GM21447 (cell line): ENCODE measurements around the gene RNU1-3.
"Not testable (repeated sequence)": the region's sequence is repeated elsewhere in the genome, so short reads cannot be mapped to it uniquely, and the experiment has no call there.

Experiments
- ATAC-seq: cut with Tn5 transposase; IDR thresholded peaks from one replicate; pipeline ENCODE4 v1.9.1; 2021; ENCODE audit not compliant: unreplicated experiment

Gene RNU1-3

DNA sequence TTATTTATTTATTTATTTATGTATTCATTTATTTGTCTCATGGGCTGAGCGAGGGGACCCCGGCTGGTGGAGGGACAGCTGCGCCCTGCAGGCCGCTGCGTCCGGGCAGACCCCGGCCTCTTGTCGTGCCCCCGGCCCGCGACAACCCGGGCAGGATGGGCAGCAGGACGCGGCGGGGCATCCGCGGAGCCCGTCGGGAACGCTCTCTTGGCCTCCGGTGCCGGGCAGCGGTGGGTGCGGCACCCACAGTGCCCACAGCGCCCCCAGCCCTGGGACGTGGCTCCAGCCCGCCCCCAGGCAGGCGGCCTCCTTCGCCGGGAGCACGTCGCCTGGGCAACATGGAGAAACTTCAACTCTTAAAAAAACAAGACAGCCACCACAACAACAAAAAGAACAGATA is 8.5 kb downstream of the RNU1-3 start:
- not testable (repeated sequence) for ATAC-seq

DNA sequence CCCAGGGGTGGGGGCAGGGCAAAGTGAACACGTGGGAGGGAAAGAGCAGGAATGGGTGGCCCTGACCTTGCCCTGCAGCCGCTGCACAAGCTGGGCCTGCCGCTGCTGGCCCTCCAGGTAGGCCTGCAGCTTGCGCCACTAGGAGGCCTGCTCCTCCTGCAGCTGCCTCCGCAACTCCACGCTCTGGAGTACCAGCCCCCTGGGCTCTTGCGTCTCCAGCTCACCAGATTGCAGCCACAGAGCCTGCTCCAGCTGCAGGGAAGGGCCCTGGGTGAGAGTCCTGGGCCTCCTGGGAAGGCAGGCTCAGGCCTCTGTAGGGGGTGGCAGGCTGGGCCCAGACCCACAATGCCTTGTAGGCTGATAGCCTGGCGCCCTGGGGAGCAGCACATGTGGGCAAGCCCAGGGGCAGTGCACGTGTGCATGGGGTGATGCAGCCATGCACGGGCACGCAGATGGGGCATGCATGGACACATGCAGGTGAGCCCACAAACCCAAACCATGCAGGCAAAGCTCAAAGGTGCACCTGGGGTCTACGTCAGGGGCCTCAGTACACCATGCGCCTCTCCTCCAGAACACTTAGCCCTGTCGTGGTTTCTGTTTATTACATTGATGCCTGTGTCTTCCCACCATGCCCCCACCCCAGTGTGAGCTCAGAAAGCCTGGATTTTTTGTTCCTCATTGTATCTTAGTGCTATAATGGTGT is 9.6 kb downstream of the RNU1-3 start:
- ATAC-seq = not testable (repeated sequence)

GRCh38 chr1:16656574-16656973 is 10.2 kb downstream of the RNU1-3 start:
- ATAC-seq = not testable (repeated sequence)

DNA sequence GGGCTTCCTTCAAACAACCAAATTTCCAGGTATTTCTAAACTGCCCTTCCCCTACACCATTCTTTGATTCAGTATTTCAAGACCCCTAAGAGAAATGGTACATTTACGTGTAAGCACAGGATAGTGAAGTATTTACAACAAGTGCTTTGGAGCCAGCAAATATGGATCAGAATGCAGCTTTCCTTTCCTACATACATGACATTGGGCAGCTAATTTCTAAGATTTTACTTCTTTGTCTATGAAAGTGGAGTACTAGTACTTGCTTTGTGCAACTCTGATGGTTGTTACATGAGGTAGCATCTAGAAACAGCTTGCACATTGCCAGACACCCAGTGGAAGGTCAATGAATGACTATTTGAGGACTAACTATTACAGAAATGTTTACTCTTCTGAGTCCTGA is 15.2 kb downstream of the RNU1-3 start:
- ATAC-seq = not testable (repeated sequence)

DNA sequence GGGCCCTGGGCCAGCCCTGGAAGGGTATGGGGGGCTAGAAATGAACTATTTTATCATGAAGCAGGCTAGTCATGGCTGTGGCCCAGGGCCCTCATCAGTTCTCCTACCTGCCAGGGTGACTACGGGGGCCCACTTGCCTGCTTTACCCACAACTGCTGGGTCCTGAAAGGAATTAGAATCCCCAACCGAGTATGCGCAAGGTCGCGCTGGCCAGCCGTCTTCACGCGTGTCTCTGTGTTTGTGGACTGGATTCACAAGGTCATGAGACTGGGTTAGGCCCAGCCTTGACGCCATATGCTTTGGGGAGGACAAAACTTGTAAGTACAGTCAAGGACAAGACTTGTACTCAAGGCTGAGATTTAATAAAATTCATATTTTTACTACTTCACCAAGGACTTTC is 16.8 kb downstream of the RNU1-3 start:
- ATAC-seq = not testable (repeated sequence)

GRCh38 chr1:16649390-16649789 is 17.4 kb downstream of the RNU1-3 start:
- ATAC-seq = not testable (repeated sequence)

DNA sequence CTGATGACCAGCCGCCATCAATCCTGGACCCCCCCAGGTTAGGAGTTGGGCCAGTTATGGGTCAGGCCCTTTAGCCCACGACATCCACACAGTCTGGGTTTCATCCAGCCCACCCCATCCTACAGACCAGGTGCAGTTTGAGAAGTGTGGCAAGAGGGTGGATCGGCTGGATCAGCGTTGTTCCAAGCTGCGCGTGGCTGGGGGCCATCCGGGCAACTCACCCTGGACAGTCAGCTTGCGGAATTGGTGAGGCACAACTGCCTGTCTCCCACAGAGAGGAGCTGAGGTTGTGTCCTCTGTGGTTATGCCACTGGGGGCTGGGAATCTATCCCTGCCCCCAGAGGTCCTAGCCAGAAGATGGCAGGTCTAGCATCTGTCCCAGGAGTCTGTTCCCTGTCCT is 18.0 kb downstream of the RNU1-3 start:
- ATAC-seq = not testable (repeated sequence)

DNA sequence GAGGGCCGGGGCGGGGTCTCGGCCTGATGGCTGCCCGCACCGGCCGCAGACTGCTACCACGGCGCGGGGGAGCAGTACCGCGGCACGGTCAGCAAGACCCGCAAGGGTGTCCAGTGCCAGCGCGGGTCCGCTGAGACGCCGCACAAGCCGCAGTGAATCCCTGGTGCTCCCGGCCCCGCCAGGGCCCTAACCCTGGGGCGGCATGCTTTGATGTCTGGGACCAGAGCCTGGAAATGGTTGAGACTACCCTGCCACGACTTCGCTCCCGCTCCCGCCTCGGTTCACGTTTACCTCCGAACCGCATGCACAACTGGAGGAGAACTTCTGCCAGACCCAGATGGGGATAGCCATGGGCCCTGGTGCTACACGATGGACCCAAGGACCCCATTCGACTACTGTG is 18.5 kb downstream of the RNU1-3 start:
- ATAC-seq = not testable (repeated sequence)

GRCh38 chr1:16647179-16648176 is 19.3 kb downstream of the RNU1-3 start:
- ATAC-seq = not testable (repeated sequence)

DNA sequence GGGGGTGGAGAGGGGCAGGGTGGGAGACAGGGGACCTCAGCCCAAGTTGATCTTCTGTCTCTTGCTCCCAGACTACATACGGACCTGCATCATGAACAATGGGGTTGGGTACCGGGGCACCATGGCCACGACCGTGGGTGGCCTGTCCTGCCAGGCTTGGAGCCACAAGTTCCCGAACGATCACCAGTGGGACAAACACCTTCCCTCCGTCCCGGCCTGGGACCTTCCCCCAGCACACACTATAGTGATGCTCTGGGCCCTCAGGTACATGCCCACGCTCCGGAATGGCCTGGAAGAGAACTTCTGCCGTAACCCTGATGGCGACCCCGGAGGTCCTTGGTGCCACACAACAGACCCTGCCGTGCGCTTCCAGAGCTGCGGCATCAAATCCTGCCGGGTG is 20.0 kb downstream of the RNU1-3 start:
- not testable (repeated sequence) for ATAC-seq

- ATAC-seq = not testable (repeated sequence)
Measured at GRCh38 chr1:16646061-16646664, 20.6 kb downstream of the RNU1-3 start.

DNA sequence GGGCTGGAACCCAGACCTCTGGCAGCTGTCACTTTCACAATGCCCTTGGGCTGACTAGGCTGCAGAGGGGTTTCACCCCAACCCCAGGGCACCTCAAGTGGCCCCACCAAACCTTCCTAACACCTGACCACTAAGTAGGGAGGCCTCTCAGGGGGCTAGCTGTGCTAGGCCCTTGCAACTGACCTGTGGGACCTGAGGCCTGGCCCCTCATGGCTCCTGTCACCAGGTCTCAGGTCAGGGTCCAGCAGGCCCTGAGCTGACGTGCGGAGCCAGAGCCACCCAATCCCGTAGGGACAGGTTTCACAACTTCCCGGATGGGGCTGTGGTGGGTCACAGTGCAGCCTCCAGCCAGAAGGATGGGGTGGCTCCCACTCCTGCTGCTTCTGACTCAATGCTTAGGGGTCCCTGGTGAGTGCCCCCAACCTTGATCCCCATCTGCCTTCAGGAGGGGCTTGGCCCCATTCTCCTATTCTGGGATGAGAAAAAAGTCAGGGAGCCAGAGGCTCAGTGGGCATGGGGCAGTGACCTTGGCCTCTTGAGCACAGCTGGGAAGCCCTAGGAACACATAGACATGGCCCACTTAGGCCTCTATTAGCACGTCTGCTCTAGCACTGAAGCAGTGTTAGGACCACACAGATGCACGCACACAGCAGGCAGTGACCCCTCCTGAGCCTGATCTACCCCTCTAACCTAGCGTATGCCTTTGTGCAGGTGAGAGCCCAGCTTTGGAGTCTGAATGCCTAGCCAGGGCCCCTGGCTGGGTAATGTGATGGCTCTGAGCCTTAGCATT is 21.3 kb downstream of the RNU1-3 start:
- not testable (repeated sequence) for ATAC-seq

DNA sequence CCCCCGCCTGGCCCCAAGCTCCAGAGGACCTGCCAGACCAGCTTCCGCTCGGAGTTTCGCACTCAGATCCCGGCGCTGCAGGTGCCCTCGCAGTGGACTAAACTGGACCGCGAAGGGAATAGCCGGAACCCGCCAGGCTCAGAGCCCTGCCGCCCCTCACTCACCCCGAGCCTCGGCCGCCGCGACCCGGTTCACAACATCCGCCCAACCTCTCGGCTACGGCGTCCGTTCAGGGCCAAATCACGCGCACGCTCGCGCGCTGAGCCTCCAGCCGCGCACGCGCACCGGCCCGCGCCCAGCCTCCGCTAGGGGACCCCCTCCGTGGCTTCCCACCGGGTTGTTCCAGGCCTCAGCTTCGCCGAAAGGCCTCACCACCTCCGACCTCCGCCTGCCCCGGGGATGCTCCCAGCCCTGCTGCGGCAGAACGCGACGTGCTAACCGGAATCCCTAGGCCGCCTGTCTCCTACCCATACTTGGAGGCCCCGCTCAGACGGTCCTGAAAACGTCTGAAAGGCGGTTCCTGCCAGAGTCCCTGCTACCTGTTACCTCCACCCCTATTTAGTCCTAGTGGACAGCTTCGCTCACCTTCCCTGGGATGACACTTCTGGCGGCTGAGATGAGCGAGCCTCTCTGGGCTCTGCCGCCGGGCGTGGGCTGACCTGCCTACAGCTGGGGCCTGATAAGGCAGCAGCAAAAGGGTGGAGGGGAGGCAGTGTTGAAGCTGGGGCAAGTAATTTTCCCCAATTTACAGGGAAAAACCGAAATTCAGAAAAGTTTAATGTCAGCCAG is 22.1 kb downstream of the RNU1-3 start:
- peak; percentile 78 for ATAC-seq

DNA sequence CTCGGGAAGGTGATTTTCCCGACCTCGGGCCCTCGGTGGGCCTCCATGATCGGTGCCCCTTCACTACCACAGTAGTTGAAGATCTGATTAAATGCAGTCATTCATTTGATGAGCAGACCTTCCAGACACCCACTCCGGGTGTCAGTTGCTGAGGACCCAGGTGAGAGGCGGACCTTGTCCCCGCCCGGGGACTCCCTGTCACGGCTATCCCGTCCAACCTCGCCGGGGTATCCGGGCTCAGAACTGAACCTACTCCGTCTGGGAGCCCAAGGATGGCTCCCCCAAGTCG is 22.6 kb downstream of the RNU1-3 start:
- no peak for ATAC-seq

GRCh38 chr1:16643476-16644192 is 23.1 kb downstream of the RNU1-3 start:
- ATAC-seq = peak; percentile 4

- ATAC-seq = not testable (repeated sequence)
Measured at GRCh38 chr1:16643001-16643411, 23.7 kb downstream of the RNU1-3 start.

DNA sequence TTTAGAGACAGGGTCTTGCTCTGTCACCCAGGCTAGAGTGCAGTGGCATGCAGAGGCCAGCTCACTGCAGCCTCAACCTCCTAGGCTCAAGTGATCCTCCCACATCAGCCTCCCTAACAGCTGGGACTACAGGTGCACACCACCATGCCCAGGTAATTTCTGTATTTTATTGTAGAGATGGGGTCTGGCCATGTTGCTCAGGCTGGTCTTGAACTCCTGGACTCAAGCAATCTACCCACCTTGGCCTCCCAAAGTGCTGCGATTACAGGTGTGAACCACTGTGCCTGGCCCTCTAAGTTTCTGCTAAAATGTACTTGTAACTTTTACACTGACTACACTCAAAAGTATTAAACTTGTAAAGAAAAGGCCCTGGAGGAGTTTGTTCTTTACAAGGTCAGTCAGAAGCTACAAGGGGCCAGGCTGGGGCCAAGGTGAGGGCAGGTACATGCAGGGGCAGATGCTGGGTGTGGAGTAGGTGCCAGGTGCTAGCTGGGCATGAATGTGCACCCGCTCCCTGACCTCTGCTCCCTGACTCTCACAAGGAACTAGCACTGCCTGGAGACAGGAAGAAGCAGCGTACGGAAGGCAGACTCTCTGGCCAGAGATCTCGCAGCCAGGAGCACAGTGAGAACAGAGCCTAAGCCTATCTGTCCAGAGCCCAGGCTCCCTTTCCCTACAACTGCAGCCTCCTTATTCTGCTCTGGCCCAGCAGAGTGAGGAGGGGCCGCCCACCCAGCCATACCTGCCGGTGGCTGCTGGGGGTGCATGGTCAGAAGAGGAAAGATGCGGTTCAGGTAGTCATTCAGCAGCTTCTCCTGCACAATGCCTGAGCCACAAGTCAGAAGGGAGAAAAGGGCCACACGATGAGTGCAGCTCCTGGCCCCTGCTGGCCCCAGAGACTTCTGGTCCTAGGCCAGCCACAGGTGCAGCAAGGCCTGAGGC is 24.5 kb downstream of the RNU1-3 start:
- ATAC-seq = not testable (repeated sequence)
